ENCODE results near the gene MSL3B.

The MSL3B gene

DNA sequence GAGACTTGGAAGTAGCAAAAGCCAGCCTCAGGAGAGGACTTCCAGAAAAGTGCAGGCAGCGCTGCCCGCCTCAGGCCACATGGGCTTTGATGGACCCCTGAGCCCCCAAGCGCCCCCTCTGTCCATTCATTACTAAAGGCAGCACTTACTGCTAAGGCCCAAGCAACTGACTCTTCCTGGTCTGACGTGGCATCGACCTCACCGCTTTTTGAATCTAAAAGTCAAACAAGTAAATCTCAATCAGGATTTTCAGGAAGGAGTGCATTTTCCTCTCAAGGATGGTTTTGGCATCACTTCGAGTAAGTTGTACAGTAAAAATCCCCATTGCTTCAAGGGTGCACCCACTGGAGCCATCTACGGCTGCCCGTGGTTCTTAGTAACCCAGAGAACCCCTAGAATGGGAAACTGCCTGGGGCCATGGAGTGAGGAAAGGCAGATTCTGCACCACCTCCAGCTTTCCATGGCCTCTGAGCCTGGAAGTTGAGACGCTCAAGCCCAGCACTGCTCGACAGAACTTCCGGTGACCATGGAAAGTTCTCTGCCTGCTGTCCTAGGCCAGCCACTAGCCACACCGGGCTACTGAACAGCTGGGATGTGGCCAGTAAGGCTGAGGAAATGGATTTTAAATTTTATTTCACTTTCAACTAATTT lies 20.8 kb downstream of the MSL3B start:
- TF ChIP-seq, protein P1, sequence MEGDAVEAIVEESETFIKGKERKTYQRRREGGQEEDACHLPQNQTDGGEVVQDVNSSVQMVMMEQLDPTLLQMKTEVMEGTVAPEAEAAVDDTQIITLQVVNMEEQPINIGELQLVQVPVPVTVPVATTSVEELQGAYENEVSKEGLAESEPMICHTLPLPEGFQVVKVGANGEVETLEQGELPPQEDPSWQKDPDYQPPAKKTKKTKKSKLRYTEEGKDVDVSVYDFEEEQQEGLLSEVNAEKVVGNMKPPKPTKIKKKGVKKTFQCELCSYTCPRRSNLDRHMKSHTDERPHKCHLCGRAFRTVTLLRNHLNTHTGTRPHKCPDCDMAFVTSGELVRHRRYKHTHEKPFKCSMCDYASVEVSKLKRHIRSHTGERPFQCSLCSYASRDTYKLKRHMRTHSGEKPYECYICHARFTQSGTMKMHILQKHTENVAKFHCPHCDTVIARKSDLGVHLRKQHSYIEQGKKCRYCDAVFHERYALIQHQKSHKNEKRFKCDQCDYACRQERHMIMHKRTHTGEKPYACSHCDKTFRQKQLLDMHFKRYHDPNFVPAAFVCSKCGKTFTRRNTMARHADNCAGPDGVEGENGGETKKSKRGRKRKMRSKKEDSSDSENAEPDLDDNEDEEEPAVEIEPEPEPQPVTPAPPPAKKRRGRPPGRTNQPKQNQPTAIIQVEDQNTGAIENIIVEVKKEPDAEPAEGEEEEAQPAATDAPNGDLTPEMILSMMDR (IDR thresholded peaks at IDR 0.05), result no peak
- TF ChIP-seq POLR2AphosphoS5 (IDR thresholded peaks at IDR 0.05) (no peak), POLR2A (IDR thresholded peaks at IDR 0.05; ENCODE audit: low read depth) (no peak), EP300 (IDR thresholded peaks at IDR 0.05) (no peak)

DNA sequence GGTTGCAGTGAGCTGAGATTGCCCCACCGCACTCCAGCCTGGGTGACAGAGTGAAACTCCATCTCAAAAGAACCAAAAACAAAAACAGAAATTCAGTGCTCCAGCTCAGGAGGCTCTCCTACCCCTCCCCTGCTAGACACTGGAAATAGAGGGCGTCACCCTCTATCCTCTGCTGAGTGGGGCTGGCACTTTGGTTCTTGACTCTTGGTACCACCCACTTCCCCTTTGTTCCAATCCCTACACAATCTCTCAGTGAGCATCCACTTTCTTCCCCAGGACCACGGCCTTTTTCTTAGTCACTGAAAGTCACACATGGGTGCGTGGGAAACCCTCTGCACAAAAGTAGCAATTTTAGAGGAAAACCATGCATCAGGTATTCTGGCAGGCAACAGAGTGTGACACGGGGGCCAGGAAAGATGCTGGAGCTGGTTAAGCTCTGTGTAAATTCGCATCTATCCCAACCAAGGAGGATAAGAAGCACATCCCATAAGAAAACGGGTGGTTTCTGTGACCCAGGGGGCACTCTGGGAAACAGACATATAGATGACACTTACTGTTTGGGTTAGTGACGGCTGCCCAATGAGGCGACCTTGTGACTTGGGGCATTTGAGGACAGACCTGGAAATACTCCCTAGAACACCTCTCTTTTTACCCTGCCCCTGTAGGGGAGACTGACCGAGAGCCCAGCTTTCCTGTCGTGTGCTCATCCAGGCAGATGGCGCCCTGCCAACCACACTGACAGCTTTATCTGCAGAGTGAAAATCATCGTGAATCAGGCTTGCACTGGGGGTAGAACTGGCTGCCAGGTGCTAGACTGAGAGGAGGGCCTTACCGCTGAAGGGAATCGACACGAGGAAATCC lies 21.6 kb downstream of the MSL3B start:
- Histone ChIP-seq H3K4me1 (no peaks in the 10 kb centered on the region), H3K36me3 (no peaks in the 10 kb centered on the region), H3K9me3 (no peaks in the 10 kb centered on the region), H3K4me3 (no peak overlapping the region), H3K27me3 (peaks cover 0 to 34% (median 0%) of the 10 kb centered on the region in 4 donors), H3K27ac (replicated peaks in 1 of 4) (no peak overlapping the region)
- TF ChIP-seq POLR2A (IDR thresholded peaks at IDR 0.05; ENCODE audit: low read depth) (no peak), EP300 (IDR thresholded peaks at IDR 0.05) (no peak), POLR2AphosphoS5 (IDR thresholded peaks at IDR 0.05) (no peak)
- TF ChIP-seq, protein P1 (IDR thresholded peaks at IDR 0.05), result no peak
- WGBS, result 89% methylated on average over 13 of the region's 16 CpGs
- intact Hi-C loops (cut with DNase I), result no loop called here
- peak; percentile 90 for DNase-seq (ENCODE audit: extremely low spot score)

More for the DNA sequence above, 20.8 kb downstream of the MSL3B start:
- H3K27ac ChIP-seq (replicated peaks in 1 of 4), result no peak overlapping the region
- H3K9me3 ChIP-seq, result no peaks in the 10 kb centered on the region
- intact Hi-C loops (cut with DNase I), result no loop called here
- no peak overlapping the region for H3K4me3 ChIP-seq
- H3K27me3 ChIP-seq, result peaks cover 0 to 39% (median 0%) of the 10 kb centered on the region in 4 donors
- DNase-seq (ENCODE audit: extremely low spot score), result peak; percentile 29
- 97% methylated on average over 12 of the region's 13 CpGs for whole genome bisulfite sequencing
- H3K4me1 ChIP-seq, result no peaks in the 10 kb centered on the region
- no peaks in the 10 kb centered on the region for H3K36me3 ChIP-seq

DNA sequence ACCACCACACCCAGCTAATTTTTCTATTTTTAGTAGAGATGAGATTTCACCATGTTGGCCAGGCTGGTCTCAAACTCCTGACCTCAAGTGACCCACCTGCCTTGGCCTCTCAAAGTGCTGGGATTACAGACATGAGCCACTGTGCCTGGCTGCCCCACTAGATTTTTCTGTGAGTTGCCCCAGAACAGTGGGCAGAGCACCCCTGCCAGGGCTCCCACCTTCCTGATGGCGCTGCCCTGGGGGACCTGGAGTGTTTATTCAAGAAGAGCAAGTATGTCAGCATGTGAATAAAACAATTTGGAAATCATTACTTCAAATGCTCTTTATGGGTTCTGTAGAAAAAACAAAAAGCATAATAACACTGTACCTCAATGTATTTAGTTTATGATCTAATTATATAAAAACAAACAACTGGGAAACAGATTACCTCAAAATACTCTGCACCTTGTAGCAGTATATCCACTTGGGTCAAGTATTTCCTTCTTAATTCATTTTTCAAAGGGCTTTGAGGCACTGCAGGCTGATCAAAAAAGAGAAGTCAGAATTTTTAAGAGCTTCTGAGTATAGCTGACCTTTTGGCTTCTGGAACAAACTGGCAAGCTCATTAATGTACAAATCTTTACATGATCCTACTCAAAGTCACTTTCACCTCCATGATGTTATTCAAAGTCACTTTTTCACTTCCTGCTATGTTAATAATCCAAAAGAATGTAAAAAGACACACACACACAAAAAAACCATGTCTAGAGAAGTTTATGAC lies 22.7 kb downstream of the MSL3B start:
- H3K36me3 ChIP-seq, result no peaks in the 10 kb centered on the region
- no peak overlapping the region for H3K4me3 ChIP-seq
- H3K9me3 ChIP-seq, result no peaks in the 10 kb centered on the region
- peaks cover 0 to 26% (median 0%) of the 10 kb centered on the region in 4 donors for H3K27me3 ChIP-seq
- intact Hi-C loops (cut with DNase I), result no loop called here
- DNase-seq (ENCODE audit: extremely low spot score), result peak; percentile 34
- 100% methylated on average over 1 of the region's 1 CpG for WGBS
- H3K27ac ChIP-seq (replicated peaks in 1 of 4), result no peak overlapping the region
- no peaks in the 10 kb centered on the region for H3K4me1 ChIP-seq
- TF ChIP-seq POLR2AphosphoS5 (IDR thresholded peaks at IDR 0.05) (no peak), EP300 (IDR thresholded peaks at IDR 0.05) (no peak), POLR2A (IDR thresholded peaks at IDR 0.05; ENCODE audit: low read depth) (no peak)
- TF ChIP-seq, protein P1 (IDR thresholded peaks at IDR 0.05), result no peak

DNA sequence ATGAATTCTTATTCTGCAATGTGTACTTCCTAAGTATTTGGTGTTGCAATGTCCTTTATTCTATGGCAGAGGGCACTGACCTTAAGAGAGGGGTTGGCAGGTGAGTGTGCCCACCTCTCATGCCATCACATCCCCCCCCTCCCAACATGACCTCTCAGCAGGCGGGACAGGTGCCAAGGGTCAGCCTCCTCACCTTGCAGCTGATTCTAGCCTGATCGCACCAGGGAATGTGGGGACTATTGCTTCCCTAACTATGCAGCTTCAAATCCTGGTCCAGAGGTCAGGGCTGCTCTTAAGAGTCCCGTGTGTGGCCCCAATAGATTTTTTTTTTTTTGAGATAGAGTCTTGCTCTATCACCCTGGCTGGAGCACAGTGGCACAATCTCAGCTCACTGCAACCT lies 23.4 kb downstream of the MSL3B start:
- 94% methylated on average over 3 of the region's 3 CpGs for WGBS
- peak; percentile 26 for DNase-seq (ENCODE audit: extremely low spot score)
- Histone ChIP-seq H3K27ac (replicated peaks in 1 of 4) (no peak overlapping the region), H3K27me3 (peaks cover 0 to 19% (median 0%) of the 10 kb centered on the region in 4 donors), H3K4me3 (no peak overlapping the region), H3K36me3 (no peaks in the 10 kb centered on the region), H3K9me3 (no peaks in the 10 kb centered on the region), H3K4me1 (no peaks in the 10 kb centered on the region)
- intact Hi-C loops (cut with DNase I), result no loop called here
- TF ChIP-seq, protein P1 (IDR thresholded peaks at IDR 0.05), result no peak
- TF ChIP-seq POLR2A (IDR thresholded peaks at IDR 0.05; ENCODE audit: low read depth) (no peak), EP300 (IDR thresholded peaks at IDR 0.05) (no peak), POLR2AphosphoS5 (IDR thresholded peaks at IDR 0.05) (no peak)

Data from esophagus muscularis mucosa (tissue), 4 donors.